Lung (tissue), 12 donors: ENCODE results near the gene TMEM117. TPM values are rescaled to one million over a fixed set of nuclear protein-coding genes. Genes with fewer than 3 reads are reported as not detected.

Experiments
- ATAC-seq: fragments of 200-7000 bp; cut with Tn5 transposase; one replicate; pipeline ENCODE4 v1.9.1; 2020; ENCODE audit warnings: moderate number of reproducible peaks; ENCODE audit not compliant: insufficient read depth, low FRiP score
- DNase-seq, 3 donors: peaks; one replicate each; pipeline ENCODE4 v3.0.0-alpha.2; 2013 to 2017
- H3K27ac ChIP-seq, 2 donors: one replicate each; pipeline ENCODE4 v1.5.1; 2013; ENCODE audit warnings: mild to moderate bottlenecking in 2 of 2, moderate library complexity in 2 of 2, control low read depth in 1 of 2, inconsistent platforms in 1 of 2, low read depth in 1 of 2, low read length in 1 of 2
- H3K27me3 ChIP-seq, 3 donors: one replicate each; pipeline ENCODE4 v1.5.1; 2013; ENCODE audit warnings: low read length in 2 of 3; ENCODE audit not compliant: control insufficient read depth in 3 of 3, insufficient read depth in 3 of 3
- H3K36me3 ChIP-seq, 4 donors: one replicate each; pipeline ENCODE4 v1.5.1; 2013; ENCODE audit warnings: low read length in 4 of 4, mild to moderate bottlenecking in 1 of 4, moderate library complexity in 1 of 4; ENCODE audit not compliant: control insufficient read depth in 4 of 4, insufficient read depth in 4 of 4
- H3K4me1 ChIP-seq, 5 donors: one replicate each; pipeline ENCODE4 v1.5.1; 2013; ENCODE audit warnings: low read length in 5 of 5, mild to moderate bottlenecking in 2 of 5, moderate library complexity in 1 of 5; ENCODE audit not compliant: control insufficient read depth in 5 of 5, insufficient read depth in 5 of 5
- H3K4me3 ChIP-seq: one replicate; pipeline ENCODE4 v1.5.1; 2013; ENCODE audit warnings: mild to moderate bottlenecking, control low read depth, moderate library complexity
- H3K9ac ChIP-seq, 2 donors: one replicate each; pipeline ENCODE4 v1.5.1; 2013; ENCODE audit warnings: low read length in 2 of 2, control low read depth in 1 of 2; ENCODE audit not compliant: insufficient read depth in 1 of 2
- H3K9me3 ChIP-seq, 4 donors: one replicate each; pipeline ENCODE4 v1.5.1; 2013; ENCODE audit warnings: low read length in 3 of 4, mild to moderate bottlenecking in 1 of 4, moderate library complexity in 1 of 4; ENCODE audit not compliant: control insufficient read depth in 4 of 4, insufficient read depth in 3 of 4
- WGBS, 2 donors: extraction: QIAGEN DNeasy Blood & Tissue Kit; methylation state at CpG; one replicate each; pipeline ENCODE4 v1.1.7; 2013; 5-methylcytosine and 5-hydroxymethylcytosine counted together
- polyA plus RNA-seq, 2 donors: library from polyadenylated mRNA; stranded (reverse); fragments of 200-250 nt; gene quantifications; one replicate each; pipeline ENCODE4 v1.2.1, GENCODE V29; 2013
- total RNA-seq, 2 donors: library from RNA; depleted of rRNA in 1 of 2; stranded (reverse); fragments of >200 nt in 1 of 2; gene quantifications; one replicate each; pipeline ENCODE4 v1.2.1, GENCODE V29; 2014 to 2021
- TF ChIP-seq, protein P1 (sequence below): IDR thresholded peaks from 2 replicates; pipeline ENCODE4 v1.5.1; 2012; ENCODE audit warnings: mild to moderate bottlenecking; ENCODE audit errors: control extremely low read depth, extremely low read depth
- donor health status: control.
- donor health status: control.
- donor health status: Bipolar disorder and iron deficiency.
- donor health status: healthy.
- donor health status: DM: yes; HTN: yes; CAD: no.

TMEM117 gene
- total and polyA plus RNA-seq, 4 donors: 1.2 to 6.1 (median 2.3) TPM

- TF ChIP-seq, protein P1, sequence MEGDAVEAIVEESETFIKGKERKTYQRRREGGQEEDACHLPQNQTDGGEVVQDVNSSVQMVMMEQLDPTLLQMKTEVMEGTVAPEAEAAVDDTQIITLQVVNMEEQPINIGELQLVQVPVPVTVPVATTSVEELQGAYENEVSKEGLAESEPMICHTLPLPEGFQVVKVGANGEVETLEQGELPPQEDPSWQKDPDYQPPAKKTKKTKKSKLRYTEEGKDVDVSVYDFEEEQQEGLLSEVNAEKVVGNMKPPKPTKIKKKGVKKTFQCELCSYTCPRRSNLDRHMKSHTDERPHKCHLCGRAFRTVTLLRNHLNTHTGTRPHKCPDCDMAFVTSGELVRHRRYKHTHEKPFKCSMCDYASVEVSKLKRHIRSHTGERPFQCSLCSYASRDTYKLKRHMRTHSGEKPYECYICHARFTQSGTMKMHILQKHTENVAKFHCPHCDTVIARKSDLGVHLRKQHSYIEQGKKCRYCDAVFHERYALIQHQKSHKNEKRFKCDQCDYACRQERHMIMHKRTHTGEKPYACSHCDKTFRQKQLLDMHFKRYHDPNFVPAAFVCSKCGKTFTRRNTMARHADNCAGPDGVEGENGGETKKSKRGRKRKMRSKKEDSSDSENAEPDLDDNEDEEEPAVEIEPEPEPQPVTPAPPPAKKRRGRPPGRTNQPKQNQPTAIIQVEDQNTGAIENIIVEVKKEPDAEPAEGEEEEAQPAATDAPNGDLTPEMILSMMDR: no peak
- Histone ChIP-seq H3K27me3 (no peaks in the 10 kb centered on the region), H3K9ac (no peak overlapping the region), H3K4me1 (no peaks in the 10 kb centered on the region), H3K9me3 (peaks cover 0 to under 1% (median 0%) of the 10 kb centered on the region in 4 donors), H3K36me3 (peaks cover 0 to under 1% (median 0%) of the 10 kb centered on the region in 4 donors), H3K27ac (no peak overlapping the region), H3K4me3 (no peak overlapping the region)
- DNase-seq (no peak), ATAC-seq (no peak)
- 69 to 75% methylated on average over 2 of the region's 2 CpGs for WGBS, 2 donors
Observed at GRCh38 chr12:44002607-44003006, 166.7 kb downstream of the TMEM117 start.

DNA sequence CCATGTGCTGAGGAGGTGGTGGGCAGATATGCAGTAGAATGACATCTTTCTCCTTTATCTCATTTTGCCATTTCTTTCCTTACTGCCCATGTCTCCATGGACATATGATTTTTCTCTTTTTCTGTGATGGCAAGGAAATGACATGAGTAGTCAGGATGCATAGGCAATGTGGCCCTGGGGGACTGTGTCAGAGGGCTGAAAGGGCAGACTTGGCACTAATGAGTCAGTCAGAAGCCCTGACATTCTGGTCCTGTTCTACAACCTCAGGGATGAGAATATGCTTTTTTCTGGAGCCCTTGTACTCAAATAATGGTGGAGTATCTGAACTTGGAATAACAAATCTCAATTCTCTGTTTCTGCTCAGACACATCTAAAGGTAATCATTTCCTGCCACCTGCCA, 167.8 kb downstream of the TMEM117 start:
- ATAC-seq (no peak), DNase-seq (no peak)
- TF ChIP-seq, protein P1: no peak
- no peak overlapping the region for H3K9ac ChIP-seq
- no peaks in the 10 kb centered on the region for H3K27me3 ChIP-seq
- no peak overlapping the region for H3K4me3 ChIP-seq
- H3K27ac ChIP-seq: no peak overlapping the region
- H3K9me3 ChIP-seq: peaks cover 0 to 4% (median 3%) of the 10 kb centered on the region in 4 donors
- peaks cover 0 to 3% (median 0%) of the 10 kb centered on the region in 4 donors for H3K36me3 ChIP-seq
- no peaks in the 10 kb centered on the region for H3K4me1 ChIP-seq

DNA sequence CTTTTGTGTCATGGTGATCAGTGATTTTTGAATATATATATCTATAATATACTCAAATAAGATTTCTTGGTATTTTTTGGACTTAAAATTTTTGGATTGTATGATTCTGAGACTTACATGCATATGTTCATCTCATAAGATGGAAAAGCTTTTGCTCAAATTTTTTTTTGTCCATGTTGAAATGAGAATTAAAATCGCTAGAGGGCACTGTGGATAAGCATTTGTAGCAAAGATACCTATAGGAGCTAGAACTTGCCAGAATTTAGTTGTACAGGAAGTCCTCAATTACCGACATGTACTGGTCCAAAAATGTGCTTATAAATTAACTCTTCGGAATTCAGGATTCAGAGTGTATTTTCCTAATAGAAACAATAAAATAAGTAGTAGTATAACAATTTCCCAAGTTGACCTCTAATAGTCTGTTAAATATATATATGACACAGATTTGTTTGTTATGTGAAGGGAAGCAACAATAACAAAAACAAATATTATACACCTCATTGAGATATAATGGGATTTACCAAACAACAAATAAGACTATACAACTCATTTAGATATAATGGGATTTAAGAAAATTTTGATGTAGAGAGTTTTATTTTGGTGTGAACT, 179.6 kb downstream of the TMEM117 start:
- Histone ChIP-seq H3K9me3 (no peaks in the 10 kb centered on the region), H3K27ac (no peak overlapping the region), H3K27me3 (no peaks in the 10 kb centered on the region), H3K36me3 (no peaks in the 10 kb centered on the region), H3K4me1 (no peaks in the 10 kb centered on the region), H3K4me3 (no peak overlapping the region), H3K9ac (no peak overlapping the region)
- peak; percentile 49 for ATAC-seq
- 1 to 2% methylated on average over 3 of the region's 3 CpGs for WGBS, 2 donors
- peak in 2 of 3 donors; percentile 71 to 82 for DNase-seq
- TF ChIP-seq, protein P1: peak; percentile 12

DNA sequence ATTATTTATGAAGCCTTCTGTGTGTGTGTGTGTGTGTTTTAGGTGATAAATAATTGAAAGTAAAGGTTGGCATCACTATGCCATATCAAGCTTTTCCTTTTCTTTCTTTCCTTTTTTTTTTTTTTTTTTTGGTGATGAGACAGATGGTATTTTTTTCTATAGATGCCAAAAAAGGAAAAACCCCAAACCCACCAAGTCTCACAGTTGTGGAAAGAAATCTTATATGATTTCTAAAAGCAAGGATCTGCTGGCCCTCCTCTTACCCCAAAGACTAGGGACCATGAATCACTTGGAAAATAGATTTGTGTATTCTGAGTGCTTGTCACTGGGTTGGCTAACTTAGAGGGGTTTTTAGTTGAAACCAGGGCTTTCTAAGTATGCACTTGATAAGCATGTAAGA, 181.3 kb downstream of the TMEM117 start:
- ATAC-seq: no peak

More for the DNA sequence above, 181.3 kb downstream of the TMEM117 start:
- no peak for DNase-seq
- Histone ChIP-seq H3K36me3 (no peaks in the 10 kb centered on the region), H3K4me1 (no peaks in the 10 kb centered on the region), H3K27ac (no peak overlapping the region), H3K27me3 (no peaks in the 10 kb centered on the region), H3K9me3 (no peaks in the 10 kb centered on the region), H3K9ac (no peak overlapping the region), H3K4me3 (no peak overlapping the region)
- TF ChIP-seq, protein P1: no peak
